ENCODE data around the gene ERICH4. TPM values are rescaled to one million over a fixed set of nuclear protein-coding genes. Genes with fewer than 3 reads are reported as not detected.
"Not testable (repeated sequence)": the region's sequence is repeated elsewhere in the genome, so short reads cannot be mapped to it uniquely, and the experiment has no call there.

ERICH4 gene
- total RNA-seq, 1 donor from 2014 or later: not detected

DNA sequence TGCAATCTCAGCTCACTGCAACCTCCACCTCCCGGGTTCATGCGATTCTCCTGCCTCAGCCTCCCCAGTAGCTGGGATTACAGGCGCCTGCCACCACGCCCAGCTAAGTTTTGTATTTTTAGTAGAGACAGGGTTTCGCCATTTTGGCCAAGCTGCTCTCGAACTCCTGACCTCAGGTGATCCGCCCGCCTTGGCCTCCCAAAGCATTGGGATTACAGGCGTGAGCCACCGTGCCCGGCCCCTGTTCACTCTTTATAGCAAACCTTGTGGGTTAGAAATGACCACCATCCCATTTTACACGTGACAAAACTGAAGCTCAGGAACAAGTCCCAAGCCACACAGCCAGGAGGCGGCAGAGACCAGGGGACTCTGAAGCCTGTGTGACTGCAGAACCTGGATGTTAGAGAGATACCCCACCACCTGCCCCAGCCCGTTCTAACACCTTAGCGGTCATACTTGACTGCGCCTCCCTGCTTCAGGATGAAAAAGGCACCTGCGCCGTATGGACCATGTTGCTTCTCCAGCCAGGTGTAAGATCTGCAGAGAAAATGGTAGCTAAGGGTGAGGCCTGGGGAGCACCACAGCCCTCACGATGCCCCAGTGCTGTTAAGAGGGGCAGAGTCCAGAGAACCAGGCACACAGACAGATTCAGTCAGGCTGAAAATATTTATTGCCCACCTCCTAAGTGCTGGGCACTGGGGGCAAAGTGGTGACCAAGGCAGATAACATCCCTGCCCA lies 6.9 kb upstream of the ERICH4 start:
- DNase-seq: no peak

DNA sequence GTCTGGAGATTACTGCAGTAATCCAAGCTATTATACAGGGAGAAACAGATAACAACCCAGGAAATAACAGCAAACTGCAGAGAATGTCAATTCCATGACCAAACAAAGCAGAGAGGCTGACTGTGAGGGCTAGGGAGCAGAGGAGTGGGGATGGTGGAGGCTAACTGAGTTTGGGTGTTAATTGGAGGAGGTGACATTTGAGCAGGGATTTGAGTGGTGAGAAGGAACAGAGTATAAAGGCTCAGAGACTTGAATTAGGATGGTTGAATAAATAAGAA lies 6.3 kb upstream of the ERICH4 start:
- DNase-seq: no peak

DNA sequence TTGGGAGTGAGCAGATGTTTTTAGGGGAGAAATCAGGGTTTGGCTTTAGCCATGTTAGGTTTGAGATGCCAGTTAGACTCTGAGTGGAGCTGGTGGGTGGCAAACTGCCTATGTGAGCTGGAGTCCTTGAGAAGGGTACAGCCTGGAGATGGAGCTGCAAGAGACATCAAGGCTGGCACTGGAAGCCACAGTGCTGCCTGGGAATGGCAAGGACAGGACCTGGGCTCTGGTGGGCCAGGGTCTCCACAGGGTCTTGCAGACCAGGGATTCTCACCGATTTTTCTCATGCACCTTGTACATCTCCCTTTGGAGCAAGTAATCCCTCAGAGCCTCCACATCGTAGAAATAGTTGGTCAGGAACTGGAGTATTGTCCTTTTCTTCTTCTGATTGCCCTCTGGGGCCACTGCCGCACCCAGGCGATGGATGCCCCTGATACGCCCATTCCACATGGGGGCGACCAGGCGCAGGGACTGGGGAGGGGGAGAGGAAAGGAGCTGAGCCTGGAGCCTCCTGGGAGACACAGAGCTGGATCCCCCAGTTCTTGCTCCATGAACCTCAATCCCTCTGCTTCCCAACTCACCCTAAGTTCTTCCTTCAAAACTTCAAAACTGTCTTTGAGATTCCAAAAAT lies 4.9 kb upstream of the ERICH4 start:
- DNase-seq: no peak

DNA sequence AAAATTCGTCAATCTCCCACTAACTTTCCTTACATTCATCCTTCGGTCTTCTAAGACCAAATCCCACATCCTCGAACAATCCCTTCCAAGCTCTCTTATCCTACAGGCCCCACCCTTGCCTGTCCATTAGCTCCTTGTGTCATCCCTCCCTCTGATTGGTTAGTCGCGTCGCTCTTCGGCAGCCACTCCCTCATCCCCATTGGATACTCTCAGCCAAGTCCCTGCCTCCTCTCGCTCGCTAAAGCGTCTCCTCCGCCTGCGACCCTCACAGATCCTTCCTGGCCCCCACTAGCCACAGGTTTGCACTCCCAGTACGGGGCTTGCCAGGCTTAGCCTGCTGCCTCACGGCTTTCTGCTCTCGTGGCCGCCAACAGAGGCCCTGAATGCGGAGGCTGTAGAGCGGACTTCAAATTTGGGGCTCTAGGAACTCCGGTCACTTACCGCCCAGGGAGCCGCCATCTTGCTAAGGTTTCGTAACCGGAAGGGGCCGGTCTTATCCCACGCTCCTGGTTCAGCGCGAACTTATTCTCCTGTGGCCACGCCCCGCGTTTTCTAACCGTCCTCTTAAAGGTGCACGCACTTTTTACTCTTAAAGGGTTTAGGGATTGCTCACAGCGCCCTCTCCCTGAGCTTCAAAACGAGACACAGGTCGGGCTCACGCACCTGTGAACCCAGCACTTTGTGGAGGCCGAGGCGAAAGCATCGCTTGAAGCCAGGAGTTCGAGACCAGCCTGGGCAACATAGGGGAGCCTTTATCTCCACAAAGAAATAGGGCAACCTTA lies 3.3 kb upstream of the ERICH4 start, which contains the start of gene DMAC2:
DMAC2 (minus strand) TSS at position 472 of the 782 bp plus-strand sequence; CDS start at position 459, 13 bp downstream.
- peak; percentile 97 for DNase-seq

DNA sequence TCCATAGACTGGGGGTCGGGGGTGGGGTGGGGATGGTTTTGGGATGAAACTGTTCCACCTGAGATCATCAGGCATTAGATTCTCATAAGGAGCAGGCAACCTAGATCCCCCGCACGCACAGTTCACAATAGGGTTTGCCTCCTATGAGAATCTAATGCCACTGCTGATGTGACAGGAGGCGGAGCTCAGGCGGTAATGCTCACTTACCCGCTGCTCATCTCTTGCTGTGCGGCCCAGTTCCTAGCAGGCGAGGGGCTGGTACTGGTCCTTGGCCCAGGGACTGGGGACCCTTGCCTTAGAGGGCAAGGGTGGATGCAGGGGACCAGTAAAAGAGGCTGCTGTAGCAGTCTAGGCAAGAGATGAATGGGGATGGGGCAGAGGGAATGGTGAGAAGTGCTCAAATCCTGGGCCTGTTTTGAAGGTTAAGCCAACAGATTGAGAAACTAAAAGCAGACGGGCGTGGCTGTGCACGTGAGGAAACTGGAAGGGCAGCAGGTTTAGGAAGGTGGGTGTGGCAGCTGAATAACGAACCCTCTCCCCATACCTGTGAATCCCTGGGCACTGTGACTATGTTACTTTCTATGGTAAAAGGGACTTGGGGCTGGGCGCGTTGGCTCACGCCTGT lies 1.5 kb upstream of the ERICH4 start:
- no peak for DNase-seq

DNA sequence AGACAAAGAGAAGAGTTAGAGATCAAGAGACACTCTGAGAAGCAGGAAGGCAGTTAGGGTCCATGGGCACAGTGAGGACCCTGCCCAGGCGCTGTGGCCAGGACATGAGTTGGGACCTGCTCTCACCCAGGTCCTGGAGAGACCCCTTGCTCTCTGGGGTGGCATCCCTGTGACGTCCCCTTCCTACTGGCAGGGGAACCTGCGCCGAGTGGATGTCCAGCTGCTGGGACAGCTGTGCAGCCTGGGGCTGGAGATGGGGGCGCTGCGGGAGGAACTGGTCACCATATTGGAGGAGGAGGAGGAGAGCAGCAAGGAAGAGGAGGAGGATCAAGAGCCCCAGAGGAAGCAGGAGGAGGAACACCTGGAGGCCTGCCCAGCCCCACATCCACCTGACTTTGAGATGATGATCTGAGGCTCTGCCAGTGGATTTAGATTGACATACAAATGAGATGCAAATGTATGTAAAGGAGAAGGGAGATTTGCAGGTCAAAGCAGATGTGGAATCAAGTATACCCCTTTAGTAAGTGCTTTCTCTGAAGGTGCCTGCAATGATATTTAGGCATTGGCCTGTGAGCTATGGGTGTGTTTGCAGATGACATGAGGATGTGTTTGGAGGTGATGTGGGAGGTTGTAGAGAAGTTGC lies 978 bp downstream of the ERICH4 start:
- no peak for DNase-seq

DNA sequence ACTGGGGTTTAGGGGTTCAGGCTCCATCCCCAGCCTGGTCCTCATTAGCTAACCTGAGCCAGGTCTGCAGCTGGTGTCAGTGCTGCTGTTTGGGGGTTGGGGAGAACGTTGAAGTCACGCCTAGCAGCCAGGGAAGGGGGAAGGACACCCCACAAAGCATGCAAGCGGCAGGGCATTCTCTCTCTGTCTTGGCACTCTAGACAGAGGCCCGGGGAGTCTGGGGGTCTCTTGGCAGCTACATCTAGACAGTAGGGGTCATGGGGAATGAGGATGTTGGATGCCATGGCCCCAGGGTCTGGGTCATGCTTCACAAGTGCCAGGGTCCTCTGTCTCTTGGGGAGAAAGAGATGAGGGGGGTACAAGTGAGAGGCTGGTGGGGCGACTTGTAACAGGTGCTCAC lies 2.6 kb downstream of the ERICH4 start:
- DNase-seq: no peak

DNA sequence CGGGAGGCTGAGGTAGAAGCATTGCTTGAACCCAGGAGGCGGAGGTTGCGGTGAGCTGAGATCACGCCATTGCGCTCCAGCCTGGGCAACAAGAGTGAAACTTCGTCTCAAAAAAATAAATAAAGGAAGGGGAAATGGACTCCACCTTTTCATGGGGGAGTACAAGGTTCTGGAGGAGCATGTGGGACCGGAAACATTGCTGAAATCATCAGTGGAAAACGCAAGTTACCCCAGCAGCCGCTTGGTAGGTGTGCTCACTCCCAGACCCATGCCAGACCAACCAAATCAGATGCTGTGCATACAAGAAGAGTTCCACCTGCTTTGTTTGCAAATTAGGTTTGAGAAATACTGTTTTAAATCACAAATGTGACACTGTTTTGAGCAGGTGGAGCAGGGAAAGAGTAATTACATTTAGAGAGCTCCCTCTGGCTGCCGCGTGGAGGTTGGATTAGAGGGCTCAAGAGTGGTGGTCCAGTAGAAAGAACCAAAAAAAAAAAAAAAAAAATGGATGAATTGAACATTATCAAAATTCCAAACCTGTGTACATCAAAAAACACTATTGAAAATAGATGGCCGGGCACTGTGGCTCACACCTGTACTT lies 4.9 kb downstream of the ERICH4 start:
- no peak for DNase-seq

DNA sequence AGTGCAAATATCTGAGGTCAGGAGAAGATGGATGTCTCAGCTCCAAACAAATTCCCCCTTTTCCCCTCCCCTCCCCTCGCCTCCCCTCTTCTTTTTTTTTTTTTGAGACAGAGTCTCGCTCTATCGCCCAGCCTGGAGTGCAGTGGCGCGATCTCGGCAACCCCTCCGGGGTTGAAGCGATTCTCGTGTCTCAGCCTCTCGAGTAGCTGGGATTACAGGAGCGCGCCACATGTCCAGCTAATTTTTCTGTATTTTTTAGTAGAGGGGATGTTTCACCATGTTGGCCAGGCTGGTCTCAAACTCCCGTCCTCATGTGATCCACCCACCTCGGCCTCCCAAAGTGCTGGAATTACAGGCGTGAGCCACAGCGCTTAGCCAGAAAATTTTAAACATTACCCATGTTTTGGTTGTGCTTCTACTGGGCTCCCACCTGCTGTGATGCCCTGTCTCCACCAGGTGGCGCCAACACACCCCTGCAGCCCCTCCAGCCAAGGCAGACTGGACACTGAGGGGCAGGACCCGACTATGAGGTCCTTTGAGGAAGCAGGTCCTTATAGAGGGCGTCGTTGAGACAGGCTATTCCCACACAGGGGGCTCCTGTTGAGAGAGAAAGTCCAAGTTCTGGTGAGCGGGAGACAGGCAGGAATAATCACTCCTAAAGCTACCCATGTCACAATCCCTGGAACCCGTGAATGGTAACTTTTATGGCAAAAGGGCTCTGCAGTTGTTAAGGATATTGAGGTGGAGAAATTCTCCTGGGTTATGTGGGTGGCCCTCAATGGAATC lies 6.3 kb downstream of the ERICH4 start:
- no peak for DNase-seq

DNA sequence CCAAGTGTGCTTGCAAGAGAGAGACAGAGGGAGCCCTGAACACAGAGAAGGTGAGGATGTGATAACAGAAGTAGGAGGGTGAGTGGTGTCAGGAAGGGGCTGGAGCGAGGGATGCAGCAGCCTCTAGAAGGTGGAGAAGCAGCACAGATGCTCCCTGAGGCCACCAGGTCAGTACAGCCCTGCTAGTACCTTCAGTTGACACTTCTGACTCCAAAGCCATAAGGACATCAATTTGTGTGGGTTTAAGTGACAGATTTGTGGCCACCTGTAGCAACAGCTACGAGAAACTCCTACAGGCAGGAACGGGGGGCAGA lies 6.9 kb downstream of the ERICH4 start:
- no peak for DNase-seq

DNA sequence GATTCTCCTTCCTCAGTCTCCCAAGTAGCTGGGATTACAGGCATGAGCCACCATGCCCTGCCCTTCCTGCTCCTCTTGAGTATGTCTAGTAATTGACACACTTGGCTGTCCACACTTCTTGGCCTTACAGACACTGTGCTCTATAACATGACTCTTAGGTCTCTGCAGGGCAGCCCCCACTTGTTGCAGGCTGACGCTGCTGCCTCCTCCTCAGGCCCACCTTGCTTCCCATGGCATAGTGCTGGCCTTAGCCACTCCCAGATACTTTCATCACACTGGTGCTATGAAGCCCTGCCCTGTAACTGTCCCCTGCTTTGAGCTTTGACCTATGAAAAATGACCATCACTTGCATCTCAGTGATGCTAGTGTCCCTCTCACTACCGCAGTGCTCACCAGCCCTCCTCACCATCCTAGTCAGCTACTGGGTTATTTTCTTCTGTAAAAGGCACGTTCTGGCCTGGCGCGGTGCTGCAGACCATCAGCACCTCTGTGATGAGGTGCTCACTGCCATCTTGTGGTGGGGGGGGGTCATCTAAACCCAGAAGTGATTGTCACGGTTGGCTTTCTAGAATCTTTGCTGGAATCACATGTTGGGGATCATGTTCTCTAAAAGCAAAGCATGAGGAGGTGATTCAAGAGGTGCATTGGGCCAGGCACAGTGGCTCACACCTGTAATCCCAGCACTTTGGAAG lies 9.8 kb downstream of the ERICH4 start:
- no peak for DNase-seq

DNA sequence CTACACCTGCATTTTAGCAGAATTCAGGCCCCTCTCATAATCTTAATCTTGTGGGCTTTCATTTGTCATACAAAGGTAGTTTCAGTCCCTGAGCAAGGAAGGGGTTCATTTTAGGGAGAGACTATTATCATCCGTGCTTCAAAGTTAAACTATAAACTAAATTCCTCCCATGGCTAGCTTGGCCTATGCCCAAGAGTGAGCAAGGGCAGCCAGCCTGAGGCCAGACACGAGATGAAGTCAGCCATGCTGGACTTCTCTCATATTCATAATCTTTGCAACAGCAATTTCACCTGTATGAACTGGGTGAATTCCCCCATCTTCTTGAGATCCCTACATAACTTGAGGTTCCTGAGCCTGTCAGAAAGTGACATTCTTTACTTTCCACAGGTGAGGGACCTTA lies 13.0 kb downstream of the ERICH4 start:
- no peak for DNase-seq

DNA sequence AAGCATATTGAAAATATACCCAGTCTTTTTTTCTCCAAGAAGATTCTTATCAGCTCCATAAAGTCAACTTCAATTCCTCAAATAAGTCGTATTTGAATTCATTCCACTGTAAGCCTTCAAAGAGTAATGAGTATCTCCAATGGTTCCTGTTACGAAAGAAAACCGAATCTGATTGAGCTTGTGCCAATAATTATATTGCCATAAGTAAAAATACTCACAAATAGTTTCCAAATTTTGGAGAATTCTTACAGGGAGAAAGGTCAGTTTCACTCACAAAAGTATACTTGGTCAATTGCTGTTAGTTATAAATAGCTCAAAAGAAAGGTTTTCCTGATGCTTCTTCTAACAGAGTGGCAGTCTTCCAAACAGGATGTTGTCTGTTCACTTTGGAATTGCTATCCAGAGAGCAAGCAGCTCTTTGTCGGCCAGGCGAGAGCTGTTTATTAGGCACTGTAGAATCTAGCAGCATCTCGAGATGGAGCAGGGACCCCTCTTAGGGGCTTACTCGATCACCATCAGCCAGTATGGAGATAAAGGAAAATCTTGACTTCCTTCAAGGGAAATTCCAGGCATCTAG lies 13.5 kb downstream of the ERICH4 start:
- DNase-seq: no peak

DNA sequence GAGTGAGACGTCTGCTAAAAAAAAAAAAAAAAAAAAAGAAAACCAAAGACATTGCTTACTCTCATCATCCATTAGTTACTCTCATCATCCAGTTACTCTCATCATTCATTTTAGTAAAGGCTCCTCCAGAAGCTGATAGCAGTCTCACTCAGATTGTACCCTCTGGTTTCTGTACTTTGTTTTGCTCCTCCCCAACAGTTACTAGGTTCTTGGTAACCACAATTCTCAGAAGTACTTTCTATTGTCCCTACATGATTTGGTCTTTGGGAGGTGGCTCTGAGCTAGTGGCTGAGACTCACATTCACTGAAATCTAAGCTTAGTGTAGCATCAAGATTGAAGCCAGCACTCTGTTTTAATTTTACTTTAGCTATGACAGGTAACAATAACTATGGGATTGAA lies 14.3 kb downstream of the ERICH4 start:
- DNase-seq: no peak

DNA sequence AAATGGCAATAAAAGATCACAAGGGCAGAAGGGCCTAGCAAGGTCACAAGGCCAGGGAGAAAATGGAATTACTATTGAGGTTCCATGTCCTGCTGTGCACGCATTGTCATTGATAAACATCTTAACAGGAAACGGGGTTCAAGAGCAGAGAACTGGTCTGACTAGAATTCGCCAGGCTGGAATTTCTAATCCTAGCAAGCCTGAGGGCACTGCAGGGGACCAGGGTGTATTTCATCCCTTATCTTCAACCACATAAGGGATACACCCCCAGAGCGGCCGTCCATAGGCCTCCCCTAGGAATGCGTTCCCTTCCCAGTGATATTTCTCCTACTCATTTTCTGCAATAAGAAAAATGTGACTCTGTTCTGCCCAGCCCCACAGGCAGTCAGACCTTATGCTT lies 19.5 kb downstream of the ERICH4 start:
- DNase-seq: no peak

DNA sequence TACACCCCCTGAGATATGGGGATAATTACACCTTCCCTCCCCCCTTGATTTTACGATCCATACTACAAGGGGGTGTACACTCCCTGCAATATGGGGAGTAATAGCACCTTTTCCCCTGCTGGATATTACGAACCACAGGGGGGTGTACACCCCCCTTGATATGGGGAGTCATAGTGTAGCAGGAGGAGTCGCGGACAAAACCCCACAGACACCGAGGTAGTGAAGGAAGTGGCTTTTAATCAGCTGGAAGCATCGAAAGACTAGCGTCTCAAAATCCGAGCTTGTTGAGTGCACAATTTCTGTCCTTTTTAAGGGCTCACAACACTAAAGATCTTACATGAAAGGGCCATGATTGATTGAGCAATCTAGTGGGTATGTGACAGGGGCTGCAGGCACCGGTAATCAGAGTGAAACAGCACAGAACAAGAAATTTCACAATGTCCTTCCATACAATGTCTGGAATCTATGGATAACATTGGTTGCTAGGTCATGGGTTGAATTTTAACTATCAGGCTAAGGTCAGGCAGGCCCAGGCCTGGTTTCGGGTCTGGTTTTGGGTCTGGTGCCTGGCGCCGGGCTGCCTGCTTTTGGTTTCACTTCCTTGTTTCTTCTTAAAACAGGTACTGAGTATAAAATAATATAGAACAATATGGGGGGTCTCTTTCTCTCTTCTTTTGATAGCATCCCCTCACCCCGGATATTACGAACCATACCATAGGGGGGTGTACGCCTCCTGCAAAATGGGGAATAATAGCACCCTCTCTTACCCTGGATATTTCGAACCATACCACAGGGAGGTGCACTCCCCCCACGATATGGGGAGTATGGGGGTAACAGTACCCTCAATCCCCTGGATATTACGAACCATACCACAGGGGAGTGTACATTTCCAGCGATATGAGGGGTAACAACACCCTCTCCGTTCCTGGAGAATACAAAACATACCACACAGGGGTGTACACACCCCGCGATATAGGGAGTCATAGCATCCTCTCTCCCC lies 20.6 kb downstream of the ERICH4 start:
- not testable (repeated sequence) for DNase-seq

DNA sequence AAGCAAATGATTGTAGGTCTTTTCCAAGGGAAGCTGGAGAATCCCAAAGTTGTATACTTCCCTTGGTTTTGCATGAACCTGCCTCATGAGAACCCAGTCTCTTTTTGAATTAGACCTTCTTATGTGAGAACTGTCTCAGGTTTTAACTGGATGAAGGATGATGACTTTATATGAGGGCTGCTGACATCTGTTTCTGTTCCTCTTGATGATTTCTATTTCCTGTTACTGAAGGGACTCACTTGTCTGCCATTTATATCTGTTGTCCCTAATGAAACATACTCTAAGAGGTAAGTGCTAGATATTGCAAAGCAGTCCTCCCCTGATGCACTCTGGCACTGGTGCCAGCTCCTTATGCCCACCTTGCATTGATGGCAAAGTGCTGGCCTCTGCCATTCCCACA lies 33.6 kb downstream of the ERICH4 start:
- no peak for DNase-seq

DNA sequence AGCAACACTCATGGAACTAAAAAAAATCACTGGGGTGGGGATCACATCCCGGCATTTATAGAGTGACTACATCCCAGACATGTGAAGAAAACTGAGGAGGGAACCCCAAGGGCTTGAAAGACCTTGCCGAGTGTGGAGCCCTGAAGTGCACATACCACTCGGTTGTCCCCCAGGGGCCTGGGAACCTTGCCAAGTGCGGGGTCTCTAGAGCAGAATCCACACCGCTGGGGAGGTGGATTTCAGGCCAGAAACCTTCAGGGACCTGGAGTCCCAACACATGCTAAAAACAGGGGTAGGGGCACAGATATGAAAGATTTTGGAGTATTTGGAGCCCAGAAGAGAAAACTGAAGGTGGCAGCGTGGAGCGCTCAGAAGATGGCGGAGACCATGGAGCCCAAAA lies 35.2 kb downstream of the ERICH4 start:
- DNase-seq: no peak
